B cell (primary cell): ENCODE measurements around the gene FBXO15. TPM values are rescaled to one million over a fixed set of nuclear protein-coding genes. Genes with fewer than 3 reads are reported as not detected.

Source experiments
- ATAC-seq: fragments of 200-7000 bp; cut with Tn5 transposase; one replicate; pipeline ENCODE4 v1.10.0; 2021; ENCODE audit warnings: low read depth, mild to moderate bottlenecking, moderate number of reproducible peaks, moderate library complexity
- CTCF ChIA-PET: fragments of 350-600 bp; sonication (Branson Sonifier 250); formaldehyde crosslinking; loops from one replicate; lab custom pipeline; 2021; ENCODE audit warnings: antibody characterized with exemption, inconsistent platforms; lab: Charles Lee
- POLR2A ChIA-PET: fragments of 350-600 bp; sonication (Branson Sonifier 250); formaldehyde crosslinking; loops from one replicate; lab custom pipeline; 2021; ENCODE audit warnings: antibody characterized with exemption; lab: Charles Lee
- DNase-seq: peaks from one replicate; pipeline ENCODE4 v3.0.0; 2013
- H2AFZ ChIP-seq: 2 replicates; pipeline ENCODE4 v1.6.1; 2012; ENCODE audit warnings: mild to moderate bottlenecking, low read depth, low read length; ENCODE audit not compliant: insufficient read depth, poor library complexity, severe bottlenecking
- H3K27ac ChIP-seq, 2 donors: 1 replicate in 1 of 2; 2 replicates in 1 of 2; pipeline ENCODE4 v1.5.1; 2012 to 2013; ENCODE audit warnings: low read length in 2 of 2, mild to moderate bottlenecking in 2 of 2, moderate library complexity in 1 of 2
- H3K27me3 ChIP-seq, 4 experiments: fragments of 200-600 bp in 1 of 4; sonication (generic) in 1 of 4; replicated peaks in 1 of 4; 1 replicate in 2 of 4; 2 replicates in 2 of 4; pipeline versions ENCODE4 v1.6.1 to v1.7.0; 2013 to 2016; ENCODE audit warnings: low read length in 3 of 4, mild to moderate bottlenecking in 2 of 4, mixed read lengths in 1 of 4, moderate library complexity in 1 of 4; ENCODE audit not compliant: insufficient read depth in 4 of 4, control insufficient read depth in 3 of 4; ENCODE audit errors: control extremely low read depth in 1 of 4
- H3K36me3 ChIP-seq, 2 experiments: replicated peaks in 1 of 2; 1 replicate in 1 of 2; 2 replicates in 1 of 2; pipeline versions ENCODE4 v1.6.1 to v1.7.1; 2013; ENCODE audit warnings: low read length in 1 of 2; ENCODE audit not compliant: insufficient read depth in 2 of 2, control insufficient read depth in 1 of 2; ENCODE audit errors: control extremely low read depth in 1 of 2, extremely low read depth in 1 of 2
- H3K4me1 ChIP-seq, 2 donors: fragments of 200-600 bp in 1 of 2; sonication (generic) in 1 of 2; 1 replicate in 1 of 2; 2 replicates in 1 of 2; pipeline versions ENCODE4 v1.5.1 to v1.6.1; 2013 to 2017; ENCODE audit warnings: low read length in 2 of 2; ENCODE audit not compliant: control insufficient read depth in 2 of 2, insufficient read depth in 2 of 2
- H3K4me2 ChIP-seq: replicated peaks from 2 replicates; pipeline ENCODE3; 2012; ENCODE audit warnings: mild to moderate bottlenecking, low read depth, low read length; ENCODE audit not compliant: poor library complexity, severe bottlenecking
- H3K4me3 ChIP-seq, 5 experiments: fragments of 200-600 bp in 1 of 5; sonication (generic) in 1 of 5; 1 replicate in 3 of 5; 2 replicates in 2 of 5; pipeline versions ENCODE4 v1.5.1 to v1.7.0; 2011 to 2016; ENCODE audit warnings: low read length in 4 of 5, mild to moderate bottlenecking in 4 of 5, low read depth in 2 of 5, control low read depth in 1 of 5, moderate library complexity in 1 of 5; ENCODE audit not compliant: insufficient read depth in 1 of 5; ENCODE audit errors: control extremely low read depth in 1 of 5, extremely low read depth in 1 of 5
- H3K79me2 ChIP-seq: fragments of 200-600 bp; sonication (generic); one replicate; pipeline ENCODE4 v1.6.0; 2016; ENCODE audit warnings: low read length; ENCODE audit not compliant: control insufficient read depth, insufficient read depth
- H3K9ac ChIP-seq: fragments of 200-600 bp; sonication (generic); 2 replicates; pipeline ENCODE4 v1.6.1; 2017; ENCODE audit warnings: mild to moderate bottlenecking, low read length, moderate library complexity
- H3K9me3 ChIP-seq, 3 donors: one replicate each; pipeline versions ENCODE4 v1.6.1 to v1.7.1; 2013; ENCODE audit warnings: low read length in 2 of 3; ENCODE audit not compliant: control insufficient read depth in 2 of 3, insufficient read depth in 1 of 3; ENCODE audit errors: control extremely low read depth in 1 of 3
- H4K20me1 ChIP-seq: 2 replicates; pipeline ENCODE4 v1.6.0; 2012; ENCODE audit warnings: mild to moderate bottlenecking, low read length; ENCODE audit not compliant: insufficient read depth, control insufficient read depth, poor library complexity, severe bottlenecking
- H3K27ac Mint-ChIP-seq: one replicate; pipeline ENCODE4 v1.8.0; 2021; ENCODE audit warnings: mixed read lengths
- H3K27me3 Mint-ChIP-seq: one replicate; pipeline ENCODE4 v1.8.0; 2021; ENCODE audit warnings: mixed read lengths
- H3K4me1 Mint-ChIP-seq: one replicate; pipeline ENCODE4 v1.8.0; 2021; ENCODE audit warnings: mixed read lengths
- H3K4me3 Mint-ChIP-seq: one replicate; pipeline ENCODE4 v1.8.0; 2021; ENCODE audit warnings: mixed read lengths
- H3K9me3 Mint-ChIP-seq: one replicate; pipeline ENCODE4 v1.8.0; 2022; ENCODE audit warnings: mixed read lengths; ENCODE audit not compliant: insufficient read depth
- CTCF ChIP-seq: fragments of 200-600 bp; IDR thresholded peaks from one replicate; pipeline ENCODE4 v1.8.0; 2022; ENCODE audit warnings: antibody characterized with exemption, mild to moderate bottlenecking
- EZH2 ChIP-seq: IDR thresholded peaks from 2 replicates; pipeline ENCODE4 v1.6.1; 2012; ENCODE audit warnings: borderline replicate concordance, low read depth, mild to moderate bottlenecking, moderate library complexity, low read length; ENCODE audit not compliant: insufficient read depth, poor library complexity, severe bottlenecking
- WGBS: methylation state at CpG from one replicate; pipeline ENCODE4 v1.1.5; 2013; ENCODE audit warnings: missing lambda C conversion rate; ENCODE audit not compliant: insufficient coverage; 5-methylcytosine and 5-hydroxymethylcytosine counted together
- intact Hi-C: fragments of 100-400 bp; cut with micrococcal nuclease; formaldehyde crosslinking; loops from one replicate; pipeline ENCODE4 v1.10.0; 2022
- polyA plus RNA-seq: library from polyadenylated mRNA; depleted of rRNA; stranded (reverse); fragments of >200 nt; gene quantifications from 2 replicates; pipeline ENCODE4 v1.2.3, GENCODE V29; 2012
- total RNA-seq, 2 donors: library from RNA; stranded (reverse); fragments of 120-200 nt in 1 of 2; gene quantifications; 1 replicate in 1 of 2; 2 replicates in 1 of 2; pipeline versions ENCODE4 v1.2.3 to v1.2.4, GENCODE V29; 2013 to 2022

The FBXO15 gene
- total and polyA plus RNA-seq, 2 donors (not counting 1 experiment from before 2014, with no cell fraction given): 1.6 to 4.1 TPM

GRCh38 chr18:74063557-74063956, 84.1 kb downstream of the FBXO15 start:
- Mint-ChIP-seq H3K27ac (peak overlapping the region; percentile 94), H3K4me1 (peaks cover 62% of the 10 kb centered on the region), H3K9me3 (no peaks in the 10 kb centered on the region), H3K27me3 (no peaks in the 10 kb centered on the region), H3K4me3 (peak overlapping the region; percentile 65)
- ChIA-PET CTCF (interaction anchor here (0.9 to 4.9 kb wide), 5 partner anchors 19 to 279 kb away, joined by 3 to 47 read pairs (median 4); no protein-coding TSS in a partner anchor), POLR2A (interaction anchor here (1.0 to 3.3 kb wide), 2 partner anchors 19 to 22 kb away, joined by 3 to 23 read pairs; no protein-coding TSS in a partner anchor)
- TF ChIP-seq EZH2: no peak
- TF ChIP-seq CTCF: no peak
- peaks cover 53 to 59% of the 10 kb centered on the region in 2 donors for H3K4me1 ChIP-seq
- DNase-seq: peak; percentile 43
- WGBS: 15% methylated on average over 1 of the region's 5 CpGs
- H3K9me3 ChIP-seq: peaks cover 0 to 4% (median 0%) of the 10 kb centered on the region in 3 donors
- H3K27ac ChIP-seq: peak overlapping the region; percentile 72 to 77
- intact Hi-C loops: loop anchor here (1.0 to 10.0 kb wide), 4 partner anchors 19 to 431 kb away; partner anchors contain the start of gene CNDP2
- H3K36me3 ChIP-seq: no peaks in the 10 kb centered on the region
- no peaks in the 10 kb centered on the region for H3K79me2 ChIP-seq
- peak overlapping the region in 1 of 5 experiments; percentile 6 for H3K4me3 ChIP-seq
- H3K4me2 ChIP-seq: peak overlapping the region; percentile 36
- H3K9ac ChIP-seq: peak overlapping the region; percentile 4
- peak; percentile 39 for ATAC-seq
- no peaks in the 10 kb centered on the region for H3K27me3 ChIP-seq
- H2AFZ ChIP-seq: no peak overlapping the region
- no peaks in the 10 kb centered on the region for H4K20me1 ChIP-seq

- ATAC-seq: peak; percentile 53
- intact Hi-C loops: loop anchor here (1.0 to 10.0 kb wide), 4 partner anchors 19 to 432 kb away; partner anchors contain the start of gene CNDP2
- no peaks in the 10 kb centered on the region for H3K27me3 ChIP-seq
- H3K79me2 ChIP-seq: no peaks in the 10 kb centered on the region
- 13% methylated on average over 1 of the region's 3 CpGs for WGBS
- peak; percentile 65 for DNase-seq
- TF ChIP-seq CTCF: no peak
- no peak for TF ChIP-seq EZH2
- peaks cover 62% of the 10 kb centered on the region for H3K4me1 Mint-ChIP-seq
- no peaks in the 10 kb centered on the region for H3K36me3 ChIP-seq
- ChIA-PET POLR2A (interaction anchor here (3.3 kb wide), 1 partner anchor 20 kb away, joined by 23 read pairs; no protein-coding TSS in a partner anchor), CTCF (interaction anchor here (0.7 to 4.9 kb wide), 7 partner anchors 13 to 279 kb away, joined by 3 to 47 read pairs (median 3); no protein-coding TSS in a partner anchor)
- H3K27me3 Mint-ChIP-seq: no peaks in the 10 kb centered on the region
- peak overlapping the region; percentile 4 for H3K9ac ChIP-seq
- H2AFZ ChIP-seq: peak overlapping the region; percentile 19
- no peaks in the 10 kb centered on the region for H3K9me3 Mint-ChIP-seq
- peak overlapping the region; percentile 94 for H3K27ac Mint-ChIP-seq
- H3K4me3 ChIP-seq: peak overlapping the region in 1 of 5 experiments; percentile 6
- H3K27ac ChIP-seq: peak overlapping the region; percentile 72 to 77
- no peaks in the 10 kb centered on the region for H4K20me1 ChIP-seq
- peak overlapping the region; percentile 36 for H3K4me2 ChIP-seq
- H3K4me1 ChIP-seq: peaks cover 53 to 59% of the 10 kb centered on the region in 2 donors
- peaks cover 0 to 4% (median 0%) of the 10 kb centered on the region in 3 donors for H3K9me3 ChIP-seq
- H3K4me3 Mint-ChIP-seq: peak overlapping the region; percentile 29
Observed at GRCh38 chr18:74063023-74063422, 84.6 kb downstream of the FBXO15 start.
